K562 (cell line): ENCODE results near the gene RARRES2. TPM values are rescaled to one million over a fixed set of nuclear protein-coding genes. Genes with fewer than 3 reads are reported as not detected.
A peak's percentile ranks its signal among the peaks of the same experiment; 100 is the strongest.

Experiments used
- CBX8 ChIP-seq: fragments of 200-600 bp; sonication (generic); IDR thresholded peaks from 2 replicates; pipeline ENCODE4 v1.6.1; 2012; ENCODE audit warnings: borderline replicate concordance, mixed run types, low read depth, mild to moderate bottlenecking, moderate library complexity, mixed read lengths, low read length, control low read depth, inconsistent platforms; ENCODE audit not compliant: poor library complexity, severe bottlenecking; ENCODE audit errors: extremely low read depth
- CC2D1A ChIP-seq: fragments of 450-650 bp; IDR thresholded peaks from 2 replicates; pipeline ENCODE4 v1.6.1; 2017; ENCODE audit warnings: mild to moderate bottlenecking
- CHD2 ChIP-seq: IDR thresholded peaks from 2 replicates; pipeline ENCODE4 v1.6.1; 2011; ENCODE audit warnings: low read depth, low read length
- CHD4 ChIP-seq: fragments of 200-600 bp; sonication (generic); IDR thresholded peaks from 3 replicates; pipeline ENCODE4 v1.6.1; 2012; ENCODE audit warnings: low read depth, mild to moderate bottlenecking, mixed read lengths, low read length, inconsistent platforms; ENCODE audit not compliant: insufficient read depth, insufficient replicate concordance, poor library complexity, severe bottlenecking
- FOS ChIP-seq: IDR thresholded peaks from 3 replicates; pipeline ENCODE4 v1.6.1; 2011; ENCODE audit not compliant: insufficient read length; ENCODE audit errors: extremely low read depth
- FOXJ2 ChIP-seq: fragments of 200-800 bp; sonication (Bioruptor generic); IDR thresholded peaks from 2 replicates; pipeline ENCODE4 v1.6.1; 2016; ENCODE audit warnings: missing genetic modification characterization, missing compliant biosample characterization
- GATAD2A ChIP-seq: fragments of 450-650 bp; IDR thresholded peaks from 2 replicates; pipeline ENCODE4 v1.6.1; 2017
- HIVEP1 ChIP-seq: fragments of 250-450 bp; sonication (Bioruptor Pico); IDR thresholded peaks from 2 replicates; pipeline ENCODE4 v1.4.0; 2020; ENCODE audit warnings: mild to moderate bottlenecking
- IFI16 ChIP-seq: fragments of 250-450 bp; sonication (Bioruptor Pico); IDR thresholded peaks from 2 replicates; pipeline ENCODE4 v2.1.2; 2022; ENCODE audit warnings: mild to moderate bottlenecking, inconsistent platforms
- KLF16 ChIP-seq: IDR thresholded peaks from 2 replicates; pipeline ENCODE4 v1.6.1; 2016; ENCODE audit warnings: antibody characterized with exemption
- NFRKB ChIP-seq: fragments of 450-650 bp; IDR thresholded peaks from 2 replicates; pipeline ENCODE4 v1.6.1; 2016; ENCODE audit warnings: low read depth
- POU5F1 ChIP-seq: fragments of 150-350 bp; IDR thresholded peaks from 2 replicates; pipeline ENCODE4 v1.6.1; 2014; ENCODE audit warnings: borderline replicate concordance, low read length, low read depth, mild to moderate bottlenecking; ENCODE audit not compliant: partially characterized antibody
- RAD21 ChIP-seq, 2 experiments: fragments of 250-450 bp in 1 of 2; fragments of 450-650 bp in 1 of 2; sonication (Bioruptor Pico) in 1 of 2; formaldehyde crosslinking in 1 of 2; IDR thresholded peaks in 1 of 2; conservative IDR thresholded peaks in 1 of 2; 2 replicates each; pipeline versions ENCODE4 v1.4.0 to v1.8.0; 2020 to 2022; ENCODE audit warnings: mild to moderate bottlenecking in 2 of 2, moderate library complexity in 1 of 2
- STAT5B ChIP-seq: fragments of 250-450 bp; sonication (Bioruptor Pico); IDR thresholded peaks from 2 replicates; pipeline ENCODE4 v1.8.0; 2021; ENCODE audit warnings: mild to moderate bottlenecking, inconsistent platforms
- ZNF174 ChIP-seq: fragments of 250-450 bp; sonication (Bioruptor Pico); IDR thresholded peaks from 2 replicates; pipeline ENCODE4 v1.4.0; 2020; ENCODE audit warnings: mild to moderate bottlenecking
- ZNF518B ChIP-seq: fragments of 250-450 bp; sonication (Bioruptor Pico); IDR thresholded peaks from 2 replicates; pipeline ENCODE4 v1.5.0; 2021; ENCODE audit warnings: mild to moderate bottlenecking, moderate library complexity
- ZNF57 ChIP-seq: fragments of 450-650 bp; formaldehyde crosslinking; IDR thresholded peaks from 2 replicates; pipeline ENCODE4 v1.4.0; 2020; ENCODE audit warnings: mild to moderate bottlenecking, moderate library complexity
- ZNF695 ChIP-seq: fragments of 450-650 bp; formaldehyde crosslinking; IDR thresholded peaks from 2 replicates; pipeline ENCODE4 v1.4.0; 2020; ENCODE audit warnings: mild to moderate bottlenecking, moderate library complexity
- ZNF780A ChIP-seq: fragments of 250-450 bp; sonication (Bioruptor Pico); IDR thresholded peaks from 2 replicates; pipeline ENCODE4 v1.5.0; 2021; ENCODE audit warnings: mild to moderate bottlenecking
- polyA plus RNA-seq, 8 experiments: library from polyadenylated mRNA; depleted of rRNA in 4 of 8; stranded (reverse) in 5 of 8; unstranded in 3 of 8; fragments of >200 nt; fragmentation: Nextera tagmentation in 2 of 8; fragmentation: Illumina TruSeq in 1 of 8; extraction: Ambion mirVana in 2 of 8; extraction: Trizol in 1 of 8; gene quantifications; 2 replicates each; pipeline versions ENCODE4 v1.2.1 to v1.2.3, GENCODE V29; 2011 to 2014; ENCODE audit warnings: inconsistent platforms in 1 of 8, missing spikeins in 1 of 8
- total RNA-seq, 7 experiments: library from RNA; depleted of rRNA in 6 of 7; stranded (reverse); fragments of >200 nt in 6 of 7; fragmentation: Illumina TruSeq in 2 of 7; extraction: Trizol in 2 of 7; gene quantifications; 2 replicates each; pipeline versions ENCODE4 v1.2.1 to v1.2.3, GENCODE V29; 2011 to 2021; ENCODE audit warnings: low replicate concordance in 1 of 7
- TF ChIP-seq, protein P1 (sequence below): sonication (generic); formaldehyde crosslinking; IDR thresholded peaks from 2 replicates; pipeline ENCODE4 v1.9.0; 2022; ENCODE audit warnings: mild to moderate bottlenecking, missing genetic modification reagents
- TF ChIP-seq, protein P2 (sequence below), 2 experiments: fragments of 200-800 bp in 1 of 2; sonication (Bioruptor generic) in 1 of 2; sonication (generic) in 1 of 2; formaldehyde crosslinking in 1 of 2; IDR thresholded peaks in 1 of 2; conservative IDR thresholded peaks in 1 of 2; 2 replicates each; pipeline versions ENCODE4 v1.5.0 to v1.6.1; 2016 to 2020; ENCODE audit warnings: missing compliant biosample characterization in 1 of 2, missing genetic modification characterization in 1 of 2, missing genetic modification reagents in 1 of 2

The RARRES2 gene
- total and polyA plus RNA-seq, 9 of the 15 experiments (the other 6 are each of a cell fraction or from before 2014, with no cell fraction given), result 0.11 to 1.7 (median 0.23) TPM; not detected in 6

GRCh38 chr7:150368096-150368883 is 26.9 kb upstream of the RARRES2 start, which contains the start of gene REPIN1 (continued):
- TF ChIP-seq, protein P1, sequence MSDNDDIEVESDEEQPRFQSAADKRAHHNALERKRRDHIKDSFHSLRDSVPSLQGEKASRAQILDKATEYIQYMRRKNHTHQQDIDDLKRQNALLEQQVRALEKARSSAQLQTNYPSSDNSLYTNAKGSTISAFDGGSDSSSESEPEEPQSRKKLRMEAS (CRISPR knock-in tag), result peak; percentile 97
- TF ChIP-seq ZNF174 (CRISPR knock-in tag), result no peak
- no peak for TF ChIP-seq IFI16 (CRISPR knock-in tag)
- TF ChIP-seq GATAD2A, result peak; percentile 76; the same call in 1 of the 2 replicates
- no peak for TF ChIP-seq FOXJ2 (tag)
- TF ChIP-seq ZNF518B (CRISPR knock-in tag), result no peak
- peak; percentile 84; the same call in 1 of the 2 replicates for TF ChIP-seq ZNF695 (CRISPR knock-in tag)
- TF ChIP-seq CHD2, result no peak; the same call in 1 of the 2 replicates
- peak; percentile 73 for TF ChIP-seq POU5F1
- TF ChIP-seq, protein P2, sequence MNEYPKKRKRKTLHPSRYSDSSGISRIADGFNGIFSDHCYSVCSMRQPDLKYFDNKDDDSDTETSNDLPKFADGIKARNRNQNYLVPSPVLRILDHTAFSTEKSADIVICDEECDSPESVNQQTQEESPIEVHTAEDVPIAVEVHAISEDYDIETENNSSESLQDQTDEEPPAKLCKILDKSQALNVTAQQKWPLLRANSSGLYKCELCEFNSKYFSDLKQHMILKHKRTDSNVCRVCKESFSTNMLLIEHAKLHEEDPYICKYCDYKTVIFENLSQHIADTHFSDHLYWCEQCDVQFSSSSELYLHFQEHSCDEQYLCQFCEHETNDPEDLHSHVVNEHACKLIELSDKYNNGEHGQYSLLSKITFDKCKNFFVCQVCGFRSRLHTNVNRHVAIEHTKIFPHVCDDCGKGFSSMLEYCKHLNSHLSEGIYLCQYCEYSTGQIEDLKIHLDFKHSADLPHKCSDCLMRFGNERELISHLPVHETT (CRISPR knock-in tag; conservative IDR thresholded peaks at IDR 0.05 in 1 of 2, IDR thresholded peaks at IDR 0.05 in 1 of 2), result peak in 1 of 2 experiments; percentile 94; a peak in 2 of 4 replicates
- no peak for TF ChIP-seq STAT5B
- TF ChIP-seq NFRKB, result peak; percentile 86; the same call in 1 of the 2 replicates
- TF ChIP-seq KLF16, result no peak; the same call in 1 of the 2 replicates
- no peak for TF ChIP-seq ZNF57 (CRISPR knock-in tag)
- peak; percentile 90 for TF ChIP-seq HIVEP1 (CRISPR knock-in tag)
- TF ChIP-seq CHD4, result no peak
- TF ChIP-seq CBX8, result no peak
- TF ChIP-seq CC2D1A, result no peak
- TF ChIP-seq RAD21 (CRISPR knock-in tag; conservative IDR thresholded peaks at IDR 0.05 in 1 of 2, IDR thresholded peaks at IDR 0.05 in 1 of 2), result peak in 1 of 2 experiments; percentile 5; a peak in 1 of 4 replicates
- no peak for TF ChIP-seq FOS
- no peak for TF ChIP-seq ZNF780A (CRISPR knock-in tag)
